WTC11 (cell line): ENCODE results near the gene ZDHHC23. TPM values are rescaled to one million over a fixed set of nuclear protein-coding genes. Genes with fewer than 3 reads are reported as not detected.

ENCODE experiments used
- ATAC-seq: fragments of 200-7000 bp; cut with Tn5 transposase; 2 replicates; pipeline ENCODE4 v1.10.0; 2021; ENCODE audit warnings: mild to moderate bottlenecking, moderate library complexity
- CTCF ChIA-PET: fragments of 300-600 bp; sonication (Branson Sonifier 250); formaldehyde crosslinking; loops from one replicate; lab custom pipeline; 2021; ENCODE audit warnings: antibody characterized with exemption; lab: Charles Lee
- POLR2A ChIA-PET: fragments of 350-600 bp; sonication (Branson Sonifier 250); formaldehyde crosslinking; loops from one replicate; lab custom pipeline; 2021; ENCODE audit warnings: antibody characterized with exemption; lab: Charles Lee
- DNase-seq: peaks from one replicate; pipeline ENCODE4 v3.0.0; 2021; ENCODE audit warnings: low spot score
- H3K27ac Mint-ChIP-seq: 2 replicates; pipeline ENCODE4 v1.8.0; 2021; ENCODE audit warnings: mixed read lengths
- H3K27me3 Mint-ChIP-seq: 2 replicates; pipeline ENCODE4 v1.8.0; 2021; ENCODE audit warnings: low read depth, mild to moderate bottlenecking, moderate library complexity, mixed read lengths
- H3K36me3 Mint-ChIP-seq: 2 replicates; pipeline ENCODE4 v1.8.0; 2021; ENCODE audit warnings: mixed read lengths
- H3K4me1 Mint-ChIP-seq: 2 replicates; pipeline ENCODE4 v1.8.0; 2022; ENCODE audit warnings: mixed read lengths
- H3K4me3 Mint-ChIP-seq: 2 replicates; pipeline ENCODE4 v1.8.0; 2021; ENCODE audit warnings: mild to moderate bottlenecking, moderate library complexity, mixed read lengths
- H3K9me3 Mint-ChIP-seq: 2 replicates; pipeline ENCODE4 v1.8.0; 2021; ENCODE audit warnings: mixed read lengths
- ELF4 ChIP-seq: sonication (generic); formaldehyde crosslinking; IDR thresholded peaks from 2 replicates; pipeline ENCODE4 v1.8.1; 2022; ENCODE audit warnings: low read depth, mild to moderate bottlenecking, moderate library complexity, missing genetic modification reagents
- ESRRA ChIP-seq: sonication (generic); formaldehyde crosslinking; IDR thresholded peaks from 2 replicates; pipeline ENCODE4 v1.8.1; 2022; ENCODE audit warnings: mild to moderate bottlenecking, missing genetic modification reagents, borderline replicate concordance
- GTF2I ChIP-seq: fragments of 250-450 bp; sonication (Bioruptor Pico); conservative IDR thresholded peaks from 2 replicates; pipeline ENCODE4 v1.4.0; 2021; ENCODE audit warnings: mild to moderate bottlenecking
- KAT7 ChIP-seq: sonication (generic); formaldehyde crosslinking; IDR thresholded peaks from 2 replicates; pipeline ENCODE4 v1.8.1; 2023; ENCODE audit warnings: missing genetic modification reagents, mild to moderate bottlenecking, borderline replicate concordance
- NFATC4 ChIP-seq: fragments of 250-450 bp; sonication (Bioruptor Pico); IDR thresholded peaks from 2 replicates; pipeline ENCODE4 v1.9.0; 2021; ENCODE audit warnings: mild to moderate bottlenecking
- NFYB ChIP-seq: sonication (generic); formaldehyde crosslinking; conservative IDR thresholded peaks from 2 replicates; pipeline ENCODE4 v1.8.0; 2022; ENCODE audit warnings: low read depth, missing genetic modification reagents
- ZBTB21 ChIP-seq: sonication (generic); formaldehyde crosslinking; IDR thresholded peaks from 2 replicates; pipeline ENCODE4 v1.8.1; 2023; ENCODE audit warnings: mild to moderate bottlenecking, missing genetic modification reagents, borderline replicate concordance
- ZNF121 ChIP-seq: sonication (generic); formaldehyde crosslinking; IDR thresholded peaks from 2 replicates; pipeline ENCODE4 v1.8.0; 2023; ENCODE audit warnings: missing genetic modification reagents
- ZNF263 ChIP-seq: sonication (generic); formaldehyde crosslinking; IDR thresholded peaks from 2 replicates; pipeline ENCODE4 v1.8.1; 2022; ENCODE audit warnings: low read depth, mild to moderate bottlenecking, moderate library complexity, missing genetic modification reagents
- ZNF396 ChIP-seq: fragments of 250-450 bp; sonication (Bioruptor Pico); IDR thresholded peaks from 2 replicates; pipeline ENCODE4 v1.8.0; 2021; ENCODE audit warnings: mild to moderate bottlenecking, moderate library complexity, borderline replicate concordance
- total RNA-seq: library from RNA; stranded (reverse); gene quantifications from 3 replicates; pipeline ENCODE4 v1.2.3, GENCODE V29; 2021
- TF ChIP-seq, protein P1 (sequence below): sonication (generic); formaldehyde crosslinking; IDR thresholded peaks from 2 replicates; pipeline ENCODE4 v1.8.0; 2023; ENCODE audit warnings: missing genetic modification reagents, mild to moderate bottlenecking, borderline replicate concordance
- TF ChIP-seq, protein P2 (sequence below): fragments of 200-600 bp; IDR thresholded peaks from 2 replicates; pipeline ENCODE4 v1.8.0; 2022; ENCODE audit warnings: antibody characterized with exemption
- TF ChIP-seq, protein P3 (sequence below): sonication (generic); formaldehyde crosslinking; IDR thresholded peaks from 2 replicates; pipeline ENCODE4 v1.8.1; 2023; ENCODE audit warnings: mild to moderate bottlenecking, missing genetic modification reagents
- TF ChIP-seq, protein P4 (sequence below): sonication (generic); formaldehyde crosslinking; IDR thresholded peaks from 2 replicates; pipeline ENCODE4 v1.8.0; 2022; ENCODE audit warnings: mild to moderate bottlenecking, missing genetic modification reagents
- TF ChIP-seq, protein P5 (sequence below): fragments of 250-450 bp; sonication (Bioruptor Pico); IDR thresholded peaks from 2 replicates; pipeline ENCODE4 v1.9.0; 2021; ENCODE audit warnings: mild to moderate bottlenecking
- TF ChIP-seq, protein P6 (sequence below): sonication (generic); formaldehyde crosslinking; IDR thresholded peaks from 2 replicates; pipeline ENCODE4 v1.8.1; 2022; ENCODE audit warnings: low read depth, mild to moderate bottlenecking, moderate library complexity, missing genetic modification reagents, borderline replicate concordance
- TF ChIP-seq, protein P7 (sequence below): sonication (generic); formaldehyde crosslinking; IDR thresholded peaks from 2 replicates; pipeline ENCODE4 v1.8.1; 2022; ENCODE audit warnings: low read depth, missing genetic modification reagents, borderline replicate concordance

Gene ZDHHC23
- total RNA-seq, 1 experiment from 2014 or later = 19.2 TPM

DNA sequence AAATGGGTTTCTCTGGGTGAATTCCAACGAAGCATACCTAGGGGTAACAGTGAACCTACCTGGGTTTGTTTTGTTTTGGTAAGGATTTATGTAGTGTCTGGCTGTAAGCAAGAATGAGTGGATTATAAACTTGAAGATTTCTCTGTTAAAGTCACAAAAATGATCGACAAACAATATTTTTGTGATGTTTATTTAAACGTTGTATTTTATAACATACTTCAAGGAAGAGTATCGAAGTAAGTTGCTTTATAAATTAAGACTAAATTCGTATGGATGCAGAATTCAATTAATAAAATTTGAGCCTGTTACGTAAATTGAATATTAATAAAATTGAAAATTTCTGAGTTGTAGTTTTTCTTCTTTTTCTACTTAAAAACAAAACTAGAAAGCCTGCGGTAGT, 982 bp upstream of the ZDHHC23 start (continued):
- TF ChIP-seq, protein P1, sequence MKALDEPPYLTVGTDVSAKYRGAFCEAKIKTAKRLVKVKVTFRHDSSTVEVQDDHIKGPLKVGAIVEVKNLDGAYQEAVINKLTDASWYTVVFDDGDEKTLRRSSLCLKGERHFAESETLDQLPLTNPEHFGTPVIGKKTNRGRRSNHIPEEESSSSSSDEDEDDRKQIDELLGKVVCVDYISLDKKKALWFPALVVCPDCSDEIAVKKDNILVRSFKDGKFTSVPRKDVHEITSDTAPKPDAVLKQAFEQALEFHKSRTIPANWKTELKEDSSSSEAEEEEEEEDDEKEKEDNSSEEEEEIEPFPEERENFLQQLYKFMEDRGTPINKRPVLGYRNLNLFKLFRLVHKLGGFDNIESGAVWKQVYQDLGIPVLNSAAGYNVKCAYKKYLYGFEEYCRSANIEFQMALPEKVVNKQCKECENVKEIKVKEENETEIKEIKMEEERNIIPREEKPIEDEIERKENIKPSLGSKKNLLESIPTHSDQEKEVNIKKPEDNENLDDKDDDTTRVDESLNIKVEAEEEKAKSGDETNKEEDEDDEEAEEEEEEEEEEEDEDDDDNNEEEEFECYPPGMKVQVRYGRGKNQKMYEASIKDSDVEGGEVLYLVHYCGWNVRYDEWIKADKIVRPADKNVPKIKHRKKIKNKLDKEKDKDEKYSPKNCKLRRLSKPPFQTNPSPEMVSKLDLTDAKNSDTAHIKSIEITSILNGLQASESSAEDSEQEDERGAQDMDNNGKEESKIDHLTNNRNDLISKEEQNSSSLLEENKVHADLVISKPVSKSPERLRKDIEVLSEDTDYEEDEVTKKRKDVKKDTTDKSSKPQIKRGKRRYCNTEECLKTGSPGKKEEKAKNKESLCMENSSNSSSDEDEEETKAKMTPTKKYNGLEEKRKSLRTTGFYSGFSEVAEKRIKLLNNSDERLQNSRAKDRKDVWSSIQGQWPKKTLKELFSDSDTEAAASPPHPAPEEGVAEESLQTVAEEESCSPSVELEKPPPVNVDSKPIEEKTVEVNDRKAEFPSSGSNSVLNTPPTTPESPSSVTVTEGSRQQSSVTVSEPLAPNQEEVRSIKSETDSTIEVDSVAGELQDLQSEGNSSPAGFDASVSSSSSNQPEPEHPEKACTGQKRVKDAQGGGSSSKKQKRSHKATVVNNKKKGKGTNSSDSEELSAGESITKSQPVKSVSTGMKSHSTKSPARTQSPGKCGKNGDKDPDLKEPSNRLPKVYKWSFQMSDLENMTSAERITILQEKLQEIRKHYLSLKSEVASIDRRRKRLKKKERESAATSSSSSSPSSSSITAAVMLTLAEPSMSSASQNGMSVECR (CRISPR knock-in tag) = no peak
- TF ChIP-seq, protein P2, sequence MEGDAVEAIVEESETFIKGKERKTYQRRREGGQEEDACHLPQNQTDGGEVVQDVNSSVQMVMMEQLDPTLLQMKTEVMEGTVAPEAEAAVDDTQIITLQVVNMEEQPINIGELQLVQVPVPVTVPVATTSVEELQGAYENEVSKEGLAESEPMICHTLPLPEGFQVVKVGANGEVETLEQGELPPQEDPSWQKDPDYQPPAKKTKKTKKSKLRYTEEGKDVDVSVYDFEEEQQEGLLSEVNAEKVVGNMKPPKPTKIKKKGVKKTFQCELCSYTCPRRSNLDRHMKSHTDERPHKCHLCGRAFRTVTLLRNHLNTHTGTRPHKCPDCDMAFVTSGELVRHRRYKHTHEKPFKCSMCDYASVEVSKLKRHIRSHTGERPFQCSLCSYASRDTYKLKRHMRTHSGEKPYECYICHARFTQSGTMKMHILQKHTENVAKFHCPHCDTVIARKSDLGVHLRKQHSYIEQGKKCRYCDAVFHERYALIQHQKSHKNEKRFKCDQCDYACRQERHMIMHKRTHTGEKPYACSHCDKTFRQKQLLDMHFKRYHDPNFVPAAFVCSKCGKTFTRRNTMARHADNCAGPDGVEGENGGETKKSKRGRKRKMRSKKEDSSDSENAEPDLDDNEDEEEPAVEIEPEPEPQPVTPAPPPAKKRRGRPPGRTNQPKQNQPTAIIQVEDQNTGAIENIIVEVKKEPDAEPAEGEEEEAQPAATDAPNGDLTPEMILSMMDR = no peak
- TF ChIP-seq, all 79 proteins: peak for 0

DNA sequence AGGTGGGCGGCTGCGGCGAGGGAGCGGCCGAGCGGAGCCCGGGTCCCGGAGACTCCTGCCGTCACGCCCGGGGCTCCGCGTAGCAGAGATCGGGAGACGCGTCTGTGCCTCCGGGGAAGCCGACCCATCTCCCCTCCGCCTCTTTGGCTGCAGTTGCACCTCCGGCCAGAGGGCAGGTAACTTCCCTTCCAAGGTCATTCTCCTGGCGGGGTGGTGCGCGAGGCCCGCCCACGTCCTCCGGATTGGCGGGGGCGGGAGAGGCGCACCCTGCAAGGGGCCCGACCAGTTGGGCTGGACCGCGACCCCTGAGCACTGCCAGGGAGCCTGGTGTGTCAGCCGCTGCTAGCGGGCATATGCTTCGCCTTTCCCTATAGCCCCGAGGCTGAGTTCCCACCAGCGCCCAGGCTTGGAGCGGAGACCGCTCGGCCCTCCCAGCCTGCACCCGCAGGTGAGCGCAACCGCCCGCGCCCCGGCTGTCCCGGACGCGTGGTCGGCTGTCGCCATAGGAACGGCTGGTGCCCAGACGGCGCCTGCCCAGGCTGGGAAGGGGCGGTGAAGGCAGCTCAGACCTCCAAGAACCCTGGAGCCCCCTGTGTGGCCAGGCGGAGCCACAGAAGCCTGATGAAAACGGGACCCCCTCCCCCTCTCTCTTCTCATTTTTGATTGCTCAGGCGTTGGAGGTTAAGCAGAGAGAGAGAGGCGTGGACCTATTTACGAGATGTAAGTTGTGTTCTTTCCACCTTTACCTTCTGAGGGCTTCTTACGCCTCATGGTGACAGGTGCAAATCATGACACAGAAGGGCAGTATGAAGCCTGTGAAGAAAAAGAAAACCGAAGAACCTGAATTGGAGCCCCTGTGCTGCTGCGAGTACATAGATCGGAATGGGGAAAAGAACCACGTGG, 453 bp downstream of the ZDHHC23 start:
- peaks cover 14% of the 10 kb centered on the region for H3K36me3 Mint-ChIP-seq
- H3K27ac Mint-ChIP-seq = no peak overlapping the region
- ChIA-PET POLR2A (no interaction called here), CTCF (interaction anchor here (0.7 to 1.0 kb wide), 2 partner anchors 202 to 371 kb away, joined by 3 read pairs; partner anchors contain the start of gene NAA50)
- H3K27me3 Mint-ChIP-seq = peaks cover 4% of the 10 kb centered on the region; the same call in 1 of the 2 replicates
- H3K4me3 Mint-ChIP-seq = peak overlapping the region; percentile 64
- DNase-seq = peak; percentile 75
- peak; percentile 76 for ATAC-seq
- H3K9me3 Mint-ChIP-seq = no peaks in the 10 kb centered on the region
- peaks cover 16% of the 10 kb centered on the region for H3K4me1 Mint-ChIP-seq
- TF ChIP-seq ESRRA (peak; percentile 97; the same call in 1 of the 2 replicates), ELF4 (no peak), ZNF121 (no peak), NFATC4 (CRISPR knock-in tag) (no peak), ZBTB21 (0 out of 2 replicates have a peak, but pooled peaks have one; percentile 45), NFYB (CRISPR knock-in tag) (no peak), KAT7 (CRISPR knock-in tag) (0 out of 2 replicates have a peak, but pooled peaks have one; percentile 55), GTF2I (no peak), ZNF396 (CRISPR knock-in tag) (no peak), ZNF263 (CRISPR knock-in tag) (no peak)
- TF ChIP-seq, protein P3, sequence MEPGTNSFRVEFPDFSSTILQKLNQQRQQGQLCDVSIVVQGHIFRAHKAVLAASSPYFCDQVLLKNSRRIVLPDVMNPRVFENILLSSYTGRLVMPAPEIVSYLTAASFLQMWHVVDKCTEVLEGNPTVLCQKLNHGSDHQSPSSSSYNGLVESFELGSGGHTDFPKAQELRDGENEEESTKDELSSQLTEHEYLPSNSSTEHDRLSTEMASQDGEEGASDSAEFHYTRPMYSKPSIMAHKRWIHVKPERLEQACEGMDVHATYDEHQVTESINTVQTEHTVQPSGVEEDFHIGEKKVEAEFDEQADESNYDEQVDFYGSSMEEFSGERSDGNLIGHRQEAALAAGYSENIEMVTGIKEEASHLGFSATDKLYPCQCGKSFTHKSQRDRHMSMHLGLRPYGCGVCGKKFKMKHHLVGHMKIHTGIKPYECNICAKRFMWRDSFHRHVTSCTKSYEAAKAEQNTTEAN = no peak
- TF ChIP-seq, protein P4, sequence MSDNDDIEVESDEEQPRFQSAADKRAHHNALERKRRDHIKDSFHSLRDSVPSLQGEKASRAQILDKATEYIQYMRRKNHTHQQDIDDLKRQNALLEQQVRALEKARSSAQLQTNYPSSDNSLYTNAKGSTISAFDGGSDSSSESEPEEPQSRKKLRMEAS = peak; percentile 85
- TF ChIP-seq, protein P5, sequence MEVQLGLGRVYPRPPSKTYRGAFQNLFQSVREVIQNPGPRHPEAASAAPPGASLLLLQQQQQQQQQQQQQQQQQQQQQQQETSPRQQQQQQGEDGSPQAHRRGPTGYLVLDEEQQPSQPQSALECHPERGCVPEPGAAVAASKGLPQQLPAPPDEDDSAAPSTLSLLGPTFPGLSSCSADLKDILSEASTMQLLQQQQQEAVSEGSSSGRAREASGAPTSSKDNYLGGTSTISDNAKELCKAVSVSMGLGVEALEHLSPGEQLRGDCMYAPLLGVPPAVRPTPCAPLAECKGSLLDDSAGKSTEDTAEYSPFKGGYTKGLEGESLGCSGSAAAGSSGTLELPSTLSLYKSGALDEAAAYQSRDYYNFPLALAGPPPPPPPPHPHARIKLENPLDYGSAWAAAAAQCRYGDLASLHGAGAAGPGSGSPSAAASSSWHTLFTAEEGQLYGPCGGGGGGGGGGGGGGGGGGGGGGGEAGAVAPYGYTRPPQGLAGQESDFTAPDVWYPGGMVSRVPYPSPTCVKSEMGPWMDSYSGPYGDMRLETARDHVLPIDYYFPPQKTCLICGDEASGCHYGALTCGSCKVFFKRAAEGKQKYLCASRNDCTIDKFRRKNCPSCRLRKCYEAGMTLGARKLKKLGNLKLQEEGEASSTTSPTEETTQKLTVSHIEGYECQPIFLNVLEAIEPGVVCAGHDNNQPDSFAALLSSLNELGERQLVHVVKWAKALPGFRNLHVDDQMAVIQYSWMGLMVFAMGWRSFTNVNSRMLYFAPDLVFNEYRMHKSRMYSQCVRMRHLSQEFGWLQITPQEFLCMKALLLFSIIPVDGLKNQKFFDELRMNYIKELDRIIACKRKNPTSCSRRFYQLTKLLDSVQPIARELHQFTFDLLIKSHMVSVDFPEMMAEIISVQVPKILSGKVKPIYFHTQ (CRISPR knock-in tag) = no peak
- TF ChIP-seq, protein P2 = no peak
- TF ChIP-seq, protein P6, sequence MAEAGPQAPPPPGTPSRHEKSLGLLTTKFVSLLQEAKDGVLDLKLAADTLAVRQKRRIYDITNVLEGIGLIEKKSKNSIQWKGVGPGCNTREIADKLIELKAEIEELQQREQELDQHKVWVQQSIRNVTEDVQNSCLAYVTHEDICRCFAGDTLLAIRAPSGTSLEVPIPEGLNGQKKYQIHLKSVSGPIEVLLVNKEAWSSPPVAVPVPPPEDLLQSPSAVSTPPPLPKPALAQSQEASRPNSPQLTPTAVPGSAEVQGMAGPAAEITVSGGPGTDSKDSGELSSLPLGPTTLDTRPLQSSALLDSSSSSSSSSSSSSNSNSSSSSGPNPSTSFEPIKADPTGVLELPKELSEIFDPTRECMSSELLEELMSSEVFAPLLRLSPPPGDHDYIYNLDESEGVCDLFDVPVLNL = no peak
- TF ChIP-seq, protein P7, sequence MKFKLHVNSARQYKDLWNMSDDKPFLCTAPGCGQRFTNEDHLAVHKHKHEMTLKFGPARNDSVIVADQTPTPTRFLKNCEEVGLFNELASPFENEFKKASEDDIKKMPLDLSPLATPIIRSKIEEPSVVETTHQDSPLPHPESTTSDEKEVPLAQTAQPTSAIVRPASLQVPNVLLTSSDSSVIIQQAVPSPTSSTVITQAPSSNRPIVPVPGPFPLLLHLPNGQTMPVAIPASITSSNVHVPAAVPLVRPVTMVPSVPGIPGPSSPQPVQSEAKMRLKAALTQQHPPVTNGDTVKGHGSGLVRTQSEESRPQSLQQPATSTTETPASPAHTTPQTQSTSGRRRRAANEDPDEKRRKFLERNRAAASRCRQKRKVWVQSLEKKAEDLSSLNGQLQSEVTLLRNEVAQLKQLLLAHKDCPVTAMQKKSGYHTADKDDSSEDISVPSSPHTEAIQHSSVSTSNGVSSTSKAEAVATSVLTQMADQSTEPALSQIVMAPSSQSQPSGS = no peak
